CD4-positive, alpha-beta T cell treated with Interleukin-1 beta for 1 hour (primary cell): Measurements from ENCODE around the gene ALK.

Experiments used
- DNase-seq, 2 donors: peaks; one replicate each; pipeline ENCODE4 v3.0.0-alpha.2; 2020 to 2022

The ALK gene

DNA sequence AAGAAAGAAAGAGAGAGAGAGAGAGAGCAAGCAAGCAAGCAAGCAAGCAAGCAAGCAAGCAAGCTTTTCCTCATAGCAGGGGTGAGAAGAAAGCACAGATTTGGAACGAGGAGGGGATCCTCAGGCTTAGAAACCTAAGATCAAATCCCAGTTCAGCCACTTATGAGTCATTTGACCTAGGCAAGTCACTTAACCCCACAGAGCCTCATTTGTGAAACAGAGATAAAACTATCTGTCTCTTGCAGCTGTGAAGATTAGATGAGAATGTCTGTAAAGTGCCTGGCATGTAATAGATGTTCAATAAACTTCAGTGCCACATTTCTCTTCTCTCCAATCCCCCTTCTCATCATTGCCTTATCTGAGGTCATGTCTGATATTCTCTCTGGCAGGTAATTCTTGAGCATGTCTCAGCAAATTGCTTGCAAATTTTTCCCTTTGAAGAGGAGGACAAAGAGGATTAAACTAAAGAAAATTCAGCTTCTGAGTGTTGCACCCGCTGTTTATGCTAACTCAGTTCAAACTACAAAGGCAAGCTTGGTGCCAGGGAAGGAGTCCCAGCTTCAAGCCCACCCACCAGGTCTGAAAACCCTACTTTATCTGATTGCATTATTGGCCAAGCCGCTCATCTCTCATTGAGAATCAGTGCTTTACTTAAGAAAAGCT, 20.3 kb downstream of the ALK start:
- DNase-seq: no peak

DNA sequence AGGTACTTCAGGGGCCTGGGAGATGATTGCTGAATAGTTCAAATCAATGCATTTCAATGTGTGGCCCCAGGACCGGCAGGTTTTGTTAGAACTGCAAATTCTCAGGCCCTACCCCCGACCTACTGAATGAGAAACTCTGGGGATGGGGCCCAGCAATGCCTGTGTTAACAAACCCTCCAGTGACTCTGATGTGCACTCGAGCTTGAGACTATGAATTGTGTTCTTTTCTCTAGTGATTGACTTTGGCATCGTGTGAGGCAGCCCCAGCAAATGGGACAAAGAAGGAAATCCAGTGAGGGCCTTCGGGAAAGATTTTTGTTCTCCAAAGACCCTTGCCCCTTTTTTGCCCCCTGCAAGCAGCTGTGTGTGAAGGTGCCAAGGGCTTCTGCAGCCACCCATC, 22.4 kb downstream of the ALK start:
- DNase-seq: no peak

GRCh38 chr2:29894822-29895614, 26.4 kb downstream of the ALK start:
- DNase-seq: no peak

- no peak for DNase-seq
Observed at GRCh38 chr2:29892585-29893259, 28.7 kb downstream of the ALK start.

- DNase-seq: no peak
Observed at GRCh38 chr2:29881089-29881730, 40.2 kb downstream of the ALK start.

GRCh38 chr2:29880084-29880483, 41.3 kb downstream of the ALK start:
- DNase-seq: no peak

GRCh38 chr2:29879456-29879855, 41.9 kb downstream of the ALK start:
- no peak for DNase-seq

GRCh38 chr2:29878898-29879297, 42.5 kb downstream of the ALK start:
- DNase-seq: no peak

GRCh38 chr2:29876374-29876773, 45.0 kb downstream of the ALK start:
- DNase-seq: no peak

GRCh38 chr2:29874745-29875144, 46.6 kb downstream of the ALK start:
- no peak for DNase-seq

DNA sequence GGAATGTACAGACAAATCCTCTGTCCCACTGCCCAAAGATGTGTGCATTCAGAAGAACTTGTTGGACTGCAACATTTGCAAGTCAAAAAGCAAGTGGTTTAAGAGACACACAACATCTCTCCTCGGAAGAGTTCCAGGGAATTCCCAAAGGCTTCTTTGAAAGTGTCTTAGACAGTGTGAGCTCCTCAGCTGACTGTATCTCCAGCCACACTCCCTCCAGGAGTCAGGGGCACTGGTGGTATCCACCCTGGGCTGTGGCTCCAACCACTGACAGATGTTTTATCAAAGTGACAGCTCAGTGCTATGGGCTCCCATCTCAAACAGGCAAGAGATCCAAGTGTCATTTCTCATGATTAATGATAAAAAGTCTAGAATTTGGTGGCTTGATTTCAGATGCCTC, 48.5 kb downstream of the ALK start:
- no peak for DNase-seq

DNA sequence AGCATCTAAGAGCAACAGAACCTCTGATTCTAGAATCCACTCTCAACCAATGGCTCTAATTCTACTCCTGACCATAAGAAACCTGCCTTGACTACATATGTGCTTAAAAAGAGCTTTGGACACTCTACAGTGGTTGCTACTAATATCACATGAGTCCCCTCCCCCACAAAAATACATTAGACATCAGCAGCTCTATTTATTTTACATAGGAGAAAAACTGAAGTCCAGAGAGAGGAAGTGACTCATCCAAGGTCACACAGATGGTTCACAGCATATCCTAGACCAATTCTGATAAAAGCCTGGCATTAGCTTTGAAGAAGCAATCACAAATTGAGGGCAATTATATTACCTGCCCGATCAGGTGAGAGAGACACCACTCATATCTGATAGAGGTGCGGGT, 49.8 kb downstream of the ALK start:
- DNase-seq: no peak

GRCh38 chr2:29865512-29865911, 55.9 kb downstream of the ALK start:
- DNase-seq: no peak

- no peak for DNase-seq
Observed at GRCh38 chr2:29864988-29865387, 56.4 kb downstream of the ALK start.

- DNase-seq: no peak
Observed at GRCh38 chr2:29855924-29856639, 65.3 kb downstream of the ALK start.

- no peak for DNase-seq
Observed at GRCh38 chr2:29850794-29851193, 70.6 kb downstream of the ALK start.

- DNase-seq: no peak
Observed at GRCh38 chr2:29848566-29849310, 72.6 kb downstream of the ALK start.

GRCh38 chr2:29847886-29848285, 73.5 kb downstream of the ALK start:
- DNase-seq: no peak

GRCh38 chr2:29844713-29845326, 76.6 kb downstream of the ALK start:
- DNase-seq: no peak

DNA sequence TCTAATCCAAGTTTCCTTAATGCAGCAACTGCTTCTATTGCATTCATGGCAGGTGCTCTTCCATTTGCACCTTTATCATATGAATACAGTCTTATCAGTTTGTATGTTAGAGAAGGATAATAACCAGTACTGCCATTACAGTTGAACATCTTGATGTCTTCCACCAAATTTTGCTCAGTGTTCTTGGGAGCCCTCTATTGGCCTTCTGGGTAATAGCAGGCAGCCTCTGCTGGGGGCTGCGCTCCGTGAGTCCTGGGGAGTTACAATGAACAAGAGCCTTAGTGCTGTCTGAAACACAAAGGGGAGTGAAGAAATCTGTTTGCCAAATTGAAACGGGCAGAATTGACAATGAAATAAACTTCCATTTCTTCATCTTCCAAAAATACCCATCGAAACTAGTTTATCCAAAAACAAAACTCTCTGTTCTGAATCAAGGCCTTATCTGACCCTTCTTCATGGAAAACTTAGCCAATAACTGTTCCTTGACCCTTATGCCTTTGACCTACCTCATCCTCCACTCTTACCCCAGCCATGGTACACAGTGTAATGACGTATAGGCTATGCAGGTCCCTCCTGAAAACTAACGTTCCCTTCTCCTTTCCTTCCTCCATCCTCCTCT, 79.9 kb downstream of the ALK start:
- peak; percentile 1 to 33 for DNase-seq

DNA sequence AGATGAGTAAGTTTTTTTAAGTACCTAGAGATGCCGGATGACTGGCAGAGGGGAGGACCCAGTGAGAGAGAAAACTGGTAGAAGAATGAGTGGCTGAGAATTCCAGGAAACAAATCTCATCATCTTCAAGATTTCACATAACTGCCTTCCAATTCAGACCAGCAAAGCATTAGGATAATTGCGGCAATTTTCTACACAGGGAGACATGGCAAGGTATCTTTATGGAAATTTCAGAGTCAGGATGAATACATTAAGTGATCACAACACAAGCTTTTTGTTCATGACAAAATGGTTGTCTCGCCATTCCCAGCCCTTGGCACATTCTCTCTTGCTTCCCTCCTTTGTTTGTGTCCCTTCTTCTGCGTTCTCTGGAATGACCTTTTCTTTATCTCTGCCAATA, 82.1 kb downstream of the ALK start:
- no peak for DNase-seq
